WTC11 (cell line): ENCODE data around the gene SGCA. TPM values are rescaled to one million over a fixed set of nuclear protein-coding genes. Genes with fewer than 3 reads are reported as not detected.

Experiments used
- ATAC-seq: fragments of 200-7000 bp; cut with Tn5 transposase; 2 replicates; pipeline ENCODE4 v1.10.0; 2021; ENCODE audit warnings: mild to moderate bottlenecking, moderate library complexity
- CTCF ChIA-PET: fragments of 300-600 bp; sonication (Branson Sonifier 250); formaldehyde crosslinking; loops from one replicate; lab custom pipeline; 2021; ENCODE audit warnings: antibody characterized with exemption; lab: Charles Lee
- POLR2A ChIA-PET: fragments of 350-600 bp; sonication (Branson Sonifier 250); formaldehyde crosslinking; loops from one replicate; lab custom pipeline; 2021; ENCODE audit warnings: antibody characterized with exemption; lab: Charles Lee
- DNase-seq: peaks from one replicate; pipeline ENCODE4 v3.0.0; 2021; ENCODE audit warnings: low spot score
- H3K27ac Mint-ChIP-seq: 2 replicates; pipeline ENCODE4 v1.8.0; 2021; ENCODE audit warnings: mixed read lengths
- H3K27me3 Mint-ChIP-seq: 2 replicates; pipeline ENCODE4 v1.8.0; 2021; ENCODE audit warnings: low read depth, mild to moderate bottlenecking, moderate library complexity, mixed read lengths
- H3K36me3 Mint-ChIP-seq: 2 replicates; pipeline ENCODE4 v1.8.0; 2021; ENCODE audit warnings: mixed read lengths
- H3K4me1 Mint-ChIP-seq: 2 replicates; pipeline ENCODE4 v1.8.0; 2022; ENCODE audit warnings: mixed read lengths
- H3K4me3 Mint-ChIP-seq: 2 replicates; pipeline ENCODE4 v1.8.0; 2021; ENCODE audit warnings: mild to moderate bottlenecking, moderate library complexity, mixed read lengths
- H3K9me3 Mint-ChIP-seq: 2 replicates; pipeline ENCODE4 v1.8.0; 2021; ENCODE audit warnings: mixed read lengths
- ARID4B ChIP-seq: sonication (generic); formaldehyde crosslinking; IDR thresholded peaks from 2 replicates; pipeline ENCODE4 v1.8.0; 2023; ENCODE audit warnings: missing genetic modification reagents, mild to moderate bottlenecking, borderline replicate concordance
- CREM ChIP-seq: sonication (generic); formaldehyde crosslinking; IDR thresholded peaks from 2 replicates; pipeline ENCODE4 v1.8.1; 2022; ENCODE audit warnings: mild to moderate bottlenecking, missing genetic modification reagents, moderate library complexity
- ETV6 ChIP-seq: sonication (generic); formaldehyde crosslinking; IDR thresholded peaks from 2 replicates; pipeline ENCODE4 v1.8.1; 2022; ENCODE audit warnings: mild to moderate bottlenecking, missing genetic modification reagents
- FOXJ3 ChIP-seq: sonication (generic); formaldehyde crosslinking; IDR thresholded peaks from 2 replicates; pipeline ENCODE4 v1.9.0; 2021; ENCODE audit warnings: missing genetic modification reagents, mild to moderate bottlenecking, borderline replicate concordance
- FOXP1 ChIP-seq: sonication (generic); formaldehyde crosslinking; IDR thresholded peaks from 2 replicates; pipeline ENCODE4 v1.8.0; 2022; ENCODE audit warnings: missing genetic modification reagents, mild to moderate bottlenecking, moderate library complexity, borderline replicate concordance
- GABPB1 ChIP-seq: sonication (generic); formaldehyde crosslinking; IDR thresholded peaks from 2 replicates; pipeline ENCODE4 v1.8.1; 2023; ENCODE audit warnings: mild to moderate bottlenecking, missing genetic modification reagents
- NFATC4 ChIP-seq: fragments of 250-450 bp; sonication (Bioruptor Pico); IDR thresholded peaks from 2 replicates; pipeline ENCODE4 v1.9.0; 2021; ENCODE audit warnings: mild to moderate bottlenecking
- SOX15 ChIP-seq: fragments of 250-450 bp; sonication (Bioruptor Pico); IDR thresholded peaks from 2 replicates; pipeline ENCODE4 v1.9.0; 2021; ENCODE audit warnings: mild to moderate bottlenecking
- USF1 ChIP-seq: sonication (generic); formaldehyde crosslinking; IDR thresholded peaks from 2 replicates; pipeline ENCODE4 v1.8.0; 2022; ENCODE audit warnings: mild to moderate bottlenecking, missing genetic modification reagents
- USF2 ChIP-seq: sonication (generic); formaldehyde crosslinking; IDR thresholded peaks from 2 replicates; pipeline ENCODE4 v1.8.1; 2023; ENCODE audit warnings: mild to moderate bottlenecking, missing genetic modification reagents, moderate library complexity
- ZNF121 ChIP-seq: sonication (generic); formaldehyde crosslinking; IDR thresholded peaks from 2 replicates; pipeline ENCODE4 v1.8.0; 2023; ENCODE audit warnings: missing genetic modification reagents
- ZNF263 ChIP-seq: sonication (generic); formaldehyde crosslinking; IDR thresholded peaks from 2 replicates; pipeline ENCODE4 v1.8.1; 2022; ENCODE audit warnings: low read depth, mild to moderate bottlenecking, moderate library complexity, missing genetic modification reagents
- ZNF532 ChIP-seq: fragments of 250-450 bp; sonication (Bioruptor Pico); IDR thresholded peaks from 2 replicates; pipeline ENCODE4 v1.9.0; 2021; ENCODE audit warnings: mild to moderate bottlenecking, borderline replicate concordance
- total RNA-seq: library from RNA; stranded (reverse); gene quantifications from 3 replicates; pipeline ENCODE4 v1.2.3, GENCODE V29; 2021

Gene SGCA
- total RNA-seq, 1 experiment from 2014 or later, result 1.0 TPM

- H3K36me3 Mint-ChIP-seq, result peaks cover 8% of the 10 kb centered on the region
- ChIA-PET CTCF (interaction anchor here (0.7 to 6.2 kb wide), 9 partner anchors 8 to 276 kb away, joined by 3 to 52 read pairs (median 11); partner anchors contain the start of genes PDK2 and SAMD14), POLR2A (interaction anchor here (0.9 kb wide), 1 partner anchor 9 kb away, joined by 3 read pairs; no protein-coding TSS in a partner anchor)
- H3K9me3 Mint-ChIP-seq, result no peaks in the 10 kb centered on the region
- peaks cover 19% of the 10 kb centered on the region for H3K27me3 Mint-ChIP-seq
- TF ChIP-seq GABPB1 (CRISPR knock-in tag), result no peak
- no peak for TF ChIP-seq ZNF532 (CRISPR knock-in tag)
- TF ChIP-seq ZNF121, result no peak
- TF ChIP-seq USF2 (CRISPR knock-in tag), result no peak
- TF ChIP-seq FOXP1 (CRISPR knock-in tag), result no peak
- TF ChIP-seq NFATC4 (CRISPR knock-in tag), result no peak
- TF ChIP-seq ETV6 (CRISPR knock-in tag), result no peak
- TF ChIP-seq ZNF263, result no peak
- TF ChIP-seq FOXJ3 (CRISPR knock-in tag), result no peak
- TF ChIP-seq CREM, result no peak
- ATAC-seq (no peak), DNase-seq (no peak)
- H3K4me3 Mint-ChIP-seq, result peak overlapping the region; percentile 62
- H3K4me1 Mint-ChIP-seq, result peaks cover 39% of the 10 kb centered on the region
- H3K27ac Mint-ChIP-seq, result no peak overlapping the region
Measured at GRCh38 chr17:50147841-50148225, 18.0 kb upstream of the SGCA start.

- TF ChIP-seq USF2 (CRISPR knock-in tag), result peak; percentile 68
- TF ChIP-seq USF1 (CRISPR knock-in tag), result 0 out of 2 replicates have a peak, but pooled peaks have one; percentile 41
- TF ChIP-seq ARID4B, result 0 out of 2 replicates have a peak, but pooled peaks have one; percentile 31
- TF ChIP-seq SOX15 (CRISPR knock-in tag), result no peak
- peak overlapping the region; percentile 62 for H3K4me3 Mint-ChIP-seq
- H3K27me3 Mint-ChIP-seq, result peaks cover 19% of the 10 kb centered on the region
- H3K4me1 Mint-ChIP-seq, result peaks cover 39% of the 10 kb centered on the region
- ATAC-seq (no peak), DNase-seq (no peak)
- H3K36me3 Mint-ChIP-seq, result peaks cover 6% of the 10 kb centered on the region
- CTCF ChIA-PET, result interaction anchor here (0.7 to 6.2 kb wide), 11 partner anchors 8 to 54 kb away, joined by 3 to 52 read pairs (median 7); partner anchors contain the start of genes PDK2 and SAMD14
- no peak overlapping the region for H3K27ac Mint-ChIP-seq
- no peaks in the 10 kb centered on the region for H3K9me3 Mint-ChIP-seq
- POLR2A ChIA-PET, result interaction anchor here (0.9 kb wide), 1 partner anchor 10 kb away, joined by 3 read pairs; no protein-coding TSS in a partner anchor
Measured at GRCh38 chr17:50148226-50149090, 17.3 kb upstream of the SGCA start.
